ENCODE results near the gene FIS1.

- TF ChIP-seq POLR2A (IDR thresholded peaks at IDR 0.05; ENCODE audit: low read depth, low read length): no peak
- TF ChIP-seq POLR2AphosphoS5 (IDR thresholded peaks at IDR 0.05; ENCODE audit: low read depth, low read length): no peak
Measured at GRCh38 chr7:101269664-101270063, 24.8 kb upstream of the FIS1 start.

Data from GM12891 (cell line).